Endodermal cell (in vitro differentiated cells): ENCODE data around the gene PEDS1. TPM values are rescaled to one million over a fixed set of nuclear protein-coding genes. Genes with fewer than 3 reads are reported as not detected.
"Not testable (repeated sequence)": the region's sequence is repeated elsewhere in the genome, so short reads cannot be mapped to it uniquely, and the experiment has no call there.

Experiments used
- DNase-seq: peaks from one replicate; pipeline ENCODE4 v3.0.0-alpha.2; 2017
- H3K27ac ChIP-seq: 2 replicates; pipeline ENCODE4 v1.5.1; 2013; ENCODE audit warnings: mild to moderate bottlenecking, low read depth, low read length, moderate library complexity
- H3K27me3 ChIP-seq: 2 replicates; pipeline ENCODE4 v1.6.1; 2013; ENCODE audit warnings: mild to moderate bottlenecking, low read length, moderate library complexity; ENCODE audit not compliant: insufficient read depth, control insufficient read depth, poor library complexity, severe bottlenecking
- H3K36me3 ChIP-seq: 2 replicates; pipeline ENCODE4 v1.7.0; 2013; ENCODE audit warnings: mild to moderate bottlenecking, low read length, moderate library complexity; ENCODE audit not compliant: control insufficient read depth, insufficient read depth
- H3K4me1 ChIP-seq: one replicate; pipeline ENCODE4 v1.7.0; 2013; ENCODE audit warnings: low read length; ENCODE audit not compliant: control insufficient read depth, insufficient read depth
- H3K4me3 ChIP-seq: 2 replicates; pipeline ENCODE4 v1.5.1; 2013; ENCODE audit warnings: mild to moderate bottlenecking, low read length, moderate library complexity
- H3K9ac ChIP-seq: 2 replicates; pipeline ENCODE4 v1.6.1; 2013; ENCODE audit warnings: mild to moderate bottlenecking, low read length, moderate library complexity; ENCODE audit not compliant: poor library complexity, severe bottlenecking; ENCODE audit errors: extremely low read depth
- H3K9me3 ChIP-seq: 2 replicates; pipeline ENCODE4 v1.6.1; 2013; ENCODE audit warnings: mild to moderate bottlenecking, low read length, moderate library complexity; ENCODE audit not compliant: control insufficient read depth
- H3K27ac Mint-ChIP-seq: 2 replicates; pipeline ENCODE4 v1.8.0; 2020; ENCODE audit warnings: mixed read lengths
- H3K27me3 Mint-ChIP-seq: 2 replicates; pipeline ENCODE4 v1.8.0; 2021; ENCODE audit warnings: mild to moderate bottlenecking, mixed read lengths; ENCODE audit not compliant: insufficient read depth
- H3K36me3 Mint-ChIP-seq: 2 replicates; pipeline ENCODE4 v1.8.0; 2020; ENCODE audit warnings: low read depth, mixed read lengths
- H3K4me1 Mint-ChIP-seq: 2 replicates; pipeline ENCODE4 v1.8.0; 2020; ENCODE audit warnings: mixed read lengths
- H3K4me3 Mint-ChIP-seq: 2 replicates; pipeline ENCODE4 v1.8.0; 2020; ENCODE audit warnings: mild to moderate bottlenecking, moderate library complexity, mixed read lengths
- H3K9me3 Mint-ChIP-seq: 2 replicates; pipeline ENCODE4 v1.8.0; 2020; ENCODE audit warnings: mild to moderate bottlenecking, mixed read lengths
- WGBS, 2 experiments: methylation state at CpG; one replicate each; pipeline versions ENCODE4 v1.1.5 to v1.1.7; 2013; ENCODE audit warnings: missing lambda C conversion rate in 2 of 2, mixed read lengths in 1 of 2; ENCODE audit not compliant: insufficient coverage in 1 of 2, insufficient read length in 1 of 2; 5-methylcytosine and 5-hydroxymethylcytosine counted together
- total RNA-seq, 2 donors: library from RNA; stranded (reverse); fragmentation: NEBNext Ultra II Directional in 1 of 2; extraction: Animal tissue kit (Norgen Biotek cat#: 25700) in 1 of 2; gene quantifications; 2 replicates in 1 of 2; 3 replicates in 1 of 2; pipeline ENCODE4 v1.2.1, GENCODE V29; 2021
- TF ChIP-seq, protein P1 (sequence below): fragments of 200-600 bp; sonication (generic); conservative IDR thresholded peaks from 2 replicates; pipeline ENCODE4 v1.5.0; 2021; ENCODE audit warnings: antibody characterized with exemption, mild to moderate bottlenecking

PEDS1 gene
- total RNA-seq, 2 donors from 2014 or later = 28.0 to 30.9 TPM

DNA sequence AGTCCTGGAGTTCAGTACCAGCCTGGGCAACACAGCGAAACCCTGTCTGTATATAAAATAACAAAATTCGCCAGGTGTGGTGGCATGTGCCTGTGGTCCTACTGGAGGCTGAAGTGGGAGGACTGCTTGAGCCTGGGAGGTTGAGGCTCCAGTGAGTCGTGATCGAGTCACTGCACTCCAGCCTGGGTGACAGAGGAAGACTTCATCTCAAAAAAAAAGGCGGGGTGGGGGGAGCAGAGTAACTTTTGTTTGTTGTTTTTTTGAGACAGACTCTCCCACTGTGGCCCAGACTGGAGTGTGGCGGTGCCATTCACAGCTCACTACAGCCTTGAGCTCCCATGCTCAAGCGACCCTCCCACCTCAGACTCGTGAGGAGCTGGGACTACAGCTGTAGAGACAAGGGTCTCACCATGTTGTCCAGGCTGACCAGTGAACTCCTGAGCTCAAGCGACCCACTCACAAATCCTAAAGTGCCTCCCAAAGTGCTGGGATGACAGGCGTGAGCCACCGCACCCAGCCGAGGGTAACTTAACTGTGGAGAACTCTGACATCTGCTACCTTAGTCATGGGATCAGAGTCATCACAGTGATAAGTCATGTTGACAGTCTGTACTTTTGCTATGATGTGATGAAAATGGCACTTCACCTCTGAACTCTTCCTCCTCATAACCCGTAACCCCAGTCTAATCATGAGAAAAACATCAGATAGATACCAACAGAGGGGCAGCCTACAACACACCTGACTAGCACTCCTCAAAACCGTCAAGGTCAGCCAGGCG lies 16.5 kb downstream of the PEDS1 start:
- 94 to 96% methylated on average over 13 to 15 of the region's 15 CpGs for WGBS, 2 experiments
- H3K9me3 ChIP-seq = no peaks in the 10 kb centered on the region
- Mint-ChIP-seq H3K27ac (peak overlapping the region; percentile 3), H3K9me3 (no peaks in the 10 kb centered on the region), H3K36me3 (peaks cover 62% of the 10 kb centered on the region), H3K27me3 (peaks cover 1% of the 10 kb centered on the region), H3K4me1 (no peaks in the 10 kb centered on the region), H3K4me3 (no peak overlapping the region)
- H3K9ac ChIP-seq = no peak overlapping the region
- H3K4me3 ChIP-seq = no peak overlapping the region
- no peaks in the 10 kb centered on the region for H3K27me3 ChIP-seq
- TF ChIP-seq, protein P1, sequence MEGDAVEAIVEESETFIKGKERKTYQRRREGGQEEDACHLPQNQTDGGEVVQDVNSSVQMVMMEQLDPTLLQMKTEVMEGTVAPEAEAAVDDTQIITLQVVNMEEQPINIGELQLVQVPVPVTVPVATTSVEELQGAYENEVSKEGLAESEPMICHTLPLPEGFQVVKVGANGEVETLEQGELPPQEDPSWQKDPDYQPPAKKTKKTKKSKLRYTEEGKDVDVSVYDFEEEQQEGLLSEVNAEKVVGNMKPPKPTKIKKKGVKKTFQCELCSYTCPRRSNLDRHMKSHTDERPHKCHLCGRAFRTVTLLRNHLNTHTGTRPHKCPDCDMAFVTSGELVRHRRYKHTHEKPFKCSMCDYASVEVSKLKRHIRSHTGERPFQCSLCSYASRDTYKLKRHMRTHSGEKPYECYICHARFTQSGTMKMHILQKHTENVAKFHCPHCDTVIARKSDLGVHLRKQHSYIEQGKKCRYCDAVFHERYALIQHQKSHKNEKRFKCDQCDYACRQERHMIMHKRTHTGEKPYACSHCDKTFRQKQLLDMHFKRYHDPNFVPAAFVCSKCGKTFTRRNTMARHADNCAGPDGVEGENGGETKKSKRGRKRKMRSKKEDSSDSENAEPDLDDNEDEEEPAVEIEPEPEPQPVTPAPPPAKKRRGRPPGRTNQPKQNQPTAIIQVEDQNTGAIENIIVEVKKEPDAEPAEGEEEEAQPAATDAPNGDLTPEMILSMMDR = no peak
- H3K4me1 ChIP-seq = no peaks in the 10 kb centered on the region
- no peak overlapping the region for H3K27ac ChIP-seq
- peaks cover 39% of the 10 kb centered on the region for H3K36me3 ChIP-seq
- DNase-seq = no peak

DNA sequence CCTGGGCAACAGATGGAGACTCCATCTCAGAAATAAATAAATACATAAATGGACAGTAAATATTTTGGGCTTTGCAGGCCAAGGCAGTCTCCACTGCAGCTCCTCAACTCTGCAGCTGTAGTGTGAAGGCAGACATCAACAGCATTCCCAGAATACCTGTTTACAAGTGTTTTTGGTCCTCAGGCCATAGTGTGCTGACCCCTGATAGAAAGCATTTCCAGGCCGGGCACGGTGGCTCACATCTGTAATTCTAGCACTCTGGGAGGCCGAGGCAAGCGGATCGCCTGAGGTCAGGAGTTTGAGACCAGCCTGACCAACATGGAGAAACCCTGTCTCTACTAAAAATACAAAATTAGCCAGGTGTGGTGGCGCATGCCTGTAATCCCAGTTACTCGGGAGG lies 18.4 kb downstream of the PEDS1 start:
- H3K4me1 Mint-ChIP-seq, H3K4me1 ChIP-seq, DNase-seq, H3K27ac ChIP-seq, H3K9ac ChIP-seq, H3K9me3 Mint-ChIP-seq, H3K27me3 ChIP-seq, H3K9me3 ChIP-seq, H3K27ac Mint-ChIP-seq, H3K4me3 Mint-ChIP-seq, H3K4me3 ChIP-seq, H3K27me3 Mint-ChIP-seq: not testable (repeated sequence)
- H3K36me3 Mint-ChIP-seq = peaks cover 61% of the 10 kb centered on the region
- WGBS, 2 experiments = 92 to 93% methylated on average over 5 to 7 of the region's 7 CpGs
- H3K36me3 ChIP-seq = peaks cover 29% of the 10 kb centered on the region

DNA sequence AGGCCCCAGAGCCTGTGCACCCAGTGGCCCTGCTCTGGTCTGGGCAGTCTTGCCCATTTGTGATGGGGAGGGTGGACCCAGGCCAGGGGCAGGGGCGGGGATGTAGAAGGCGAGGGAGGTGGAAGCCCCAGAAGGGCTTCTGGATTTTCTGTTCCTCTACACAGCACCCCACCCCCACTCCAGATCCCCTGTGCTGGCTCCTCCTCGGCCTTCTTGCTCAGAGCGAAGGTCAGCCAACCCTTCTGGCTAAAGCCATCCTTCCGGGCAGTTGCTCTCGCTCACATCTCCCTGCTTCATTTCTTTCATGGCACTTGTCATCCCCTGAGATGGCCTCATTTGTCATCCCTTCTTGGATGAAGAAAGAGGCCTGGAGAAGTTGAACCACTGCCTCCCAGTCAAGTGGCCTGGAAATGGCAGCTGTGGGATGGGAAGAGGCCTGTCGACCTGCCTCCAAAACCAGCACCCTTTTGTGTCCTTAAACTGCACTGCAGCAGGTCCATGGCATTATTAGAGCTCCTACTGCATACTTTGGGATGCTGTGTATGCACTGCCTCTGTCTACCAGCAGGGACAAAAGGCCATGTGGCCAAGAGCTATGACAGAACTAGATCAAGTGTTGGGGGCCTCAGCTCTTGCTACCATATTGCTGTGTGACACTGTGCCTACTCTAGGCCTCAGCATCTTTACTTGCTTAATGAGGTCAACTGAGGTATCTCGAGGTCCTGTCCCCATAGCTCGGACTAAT lies 19.9 kb downstream of the PEDS1 start:
- Histone ChIP-seq H3K4me1 (no peaks in the 10 kb centered on the region), H3K9me3 (no peaks in the 10 kb centered on the region), H3K27ac (no peak overlapping the region), H3K9ac (no peak overlapping the region), H3K36me3 (peaks cover 32% of the 10 kb centered on the region), H3K4me3 (no peak overlapping the region), H3K27me3 (no peaks in the 10 kb centered on the region)
- 92 to 94% methylated on average over 4 to 9 of the region's 9 CpGs for WGBS, 2 experiments
- DNase-seq = no peak
- H3K27me3 Mint-ChIP-seq = peaks cover 1% of the 10 kb centered on the region
- H3K4me1 Mint-ChIP-seq = no peaks in the 10 kb centered on the region
- H3K4me3 Mint-ChIP-seq = no peak overlapping the region
- TF ChIP-seq, protein P1 = peak; percentile 57
- peaks cover 61% of the 10 kb centered on the region for H3K36me3 Mint-ChIP-seq
- H3K27ac Mint-ChIP-seq = no peak overlapping the region
- H3K9me3 Mint-ChIP-seq = no peaks in the 10 kb centered on the region
